ENCODE results near the gene PPP1R3C.

The PPP1R3C gene

GRCh38 chr10:91579329-91579985, 53.4 kb downstream of the PPP1R3C start:
- no peaks in the 10 kb centered on the region for H3K9me3 ChIP-seq (ENCODE audit: insufficient read depth, low read depth, low read length)
- H3K4me1 ChIP-seq (ENCODE audit: insufficient read depth, low read length): no peaks in the 10 kb centered on the region
- H3K4me3 ChIP-seq (ENCODE audit: low read length): no peak overlapping the region
- H3K9ac ChIP-seq (ENCODE audit: low read depth, low read length): no peak overlapping the region
- H3K36me3 ChIP-seq (ENCODE audit: insufficient read depth, low read depth, low read length): no peaks in the 10 kb centered on the region
- H3K27ac ChIP-seq (ENCODE audit: low read length): no peak overlapping the region
- H3K27me3 ChIP-seq (ENCODE audit: insufficient read depth, low read length): no peaks in the 10 kb centered on the region
